Neural progenitor cell (in vitro differentiated cells): Measurements from ENCODE around the gene MDM4.

Experiments
- EZH2 ChIP-seq: fragments of 200-600 bp; sonication (generic); IDR thresholded peaks from 2 replicates; pipeline ENCODE4 v1.6.1; 2017; ENCODE audit warnings: antibody characterized with exemption, mild to moderate bottlenecking, moderate library complexity
- EZH2phosphoT487 ChIP-seq: fragments of 200-600 bp; sonication (generic); IDR thresholded peaks from 2 replicates; pipeline ENCODE4 v1.6.1; 2017; ENCODE audit warnings: antibody characterized with exemption

- no peak for TF ChIP-seq EZH2
- no peak for TF ChIP-seq EZH2phosphoT487
These were observed 50.9 kb downstream of the MDM4 start for GRCh38 chr1:204567071-204567470.
